Transverse colon (tissue), 4 donors: ENCODE measurements around the gene UBQLN4.

ENCODE experiments used
- CTCF ChIP-seq, 5 experiments: fragments of 200-600 bp in 3 of 5; fragments of 450-650 bp in 2 of 5; sonication (generic) in 3 of 5; IDR thresholded peaks; 1 replicate in 2 of 5; 2 replicates in 3 of 5; pipeline ENCODE4 v1.5.1; 2016 to 2017; ENCODE audit warnings: antibody characterized with exemption in 5 of 5, inconsistent platforms in 3 of 5, mild to moderate bottlenecking in 2 of 5, moderate library complexity in 1 of 5
- EP300 ChIP-seq: sonication (generic); formaldehyde crosslinking; IDR thresholded peaks from one replicate; pipeline ENCODE4 v1.6.1; 2017; ENCODE audit warnings: antibody characterized with exemption, low read depth
- POLR2A ChIP-seq: fragments of 450-650 bp; IDR thresholded peaks from one replicate; pipeline ENCODE4 v1.6.1; 2016; ENCODE audit warnings: antibody characterized with exemption, mild to moderate bottlenecking, moderate library complexity
- POLR2AphosphoS5 ChIP-seq, 3 donors: sonication (generic); formaldehyde crosslinking; IDR thresholded peaks; one replicate each; pipeline ENCODE4 v1.6.1; 2016; ENCODE audit warnings: antibody characterized with exemption in 3 of 3

- no peak for TF ChIP-seq CTCF (IDR thresholded peaks at IDR 0.05)
- TF ChIP-seq POLR2A: no peak
- TF ChIP-seq POLR2AphosphoS5 (IDR thresholded peaks at IDR 0.05): no peak
- no peak for TF ChIP-seq EP300
Measured at GRCh38 chr1:156090138-156090839, 36.7 kb upstream of the UBQLN4 start.
